ENCODE measurements around the gene HIVEP3. TPM values are rescaled to one million over a fixed set of nuclear protein-coding genes. Genes with fewer than 3 reads are reported as not detected.

Gene HIVEP3
- total RNA-seq, 1 donor from 2014 or later, result 0.37 TPM

- no peaks in the 10 kb centered on the region for H3K36me3 ChIP-seq
- H3K4me2 ChIP-seq, result no peak overlapping the region
- H3K4me3 ChIP-seq, result no peak overlapping the region
- no peaks in the 10 kb centered on the region for H4K20me1 ChIP-seq (ENCODE audit: low read depth)
- H3K27ac Mint-ChIP-seq, result no peak overlapping the region
- no peak overlapping the region for H3K4me3 Mint-ChIP-seq
- H3K27me3 Mint-ChIP-seq (ENCODE audit: insufficient read depth, low read depth), result peaks cover 5% of the 10 kb centered on the region
- H3K4me1 Mint-ChIP-seq, result peaks cover 11% of the 10 kb centered on the region
- H3K79me2 ChIP-seq (ENCODE audit: low read depth), result no peaks in the 10 kb centered on the region
- no peak for DNase-seq (ENCODE audit: low spot score)
- no peaks in the 10 kb centered on the region for H3K36me3 Mint-ChIP-seq
- no peak overlapping the region for H3K9ac ChIP-seq
- no peaks in the 10 kb centered on the region for H3K4me1 ChIP-seq
- H3F3A ChIP-seq (ENCODE audit: low read depth), result no peaks in the 10 kb centered on the region
- H3K9me3 Mint-ChIP-seq, result no peaks in the 10 kb centered on the region
- H2AFZ ChIP-seq (replicated peaks), result no peak overlapping the region
- no peaks in the 10 kb centered on the region for H3K9me3 ChIP-seq (ENCODE audit: low read depth)
- TF ChIP-seq EZH2 (IDR thresholded peaks at IDR 0.05) (no peak), CTCF (IDR thresholded peaks at IDR 0.05) (no peak), EZH2phosphoT487 (IDR thresholded peaks at IDR 0.05) (no peak)
- no peak overlapping the region for H3K27ac ChIP-seq
- H3K27me3 ChIP-seq, result no peaks in the 10 kb centered on the region
These were observed 115.9 kb downstream of the HIVEP3 start for GRCh38 chr1:41802532-41803501.

- Mint-ChIP-seq H3K4me3 (no peak overlapping the region), H3K4me1 (peaks cover 2% of the 10 kb centered on the region), H3K36me3 (no peaks in the 10 kb centered on the region), H3K9me3 (no peaks in the 10 kb centered on the region), H3K27me3 (ENCODE audit: insufficient read depth, low read depth) (no peaks in the 10 kb centered on the region), H3K27ac (no peak overlapping the region)
- Histone ChIP-seq H3K79me2 (ENCODE audit: low read depth) (no peaks in the 10 kb centered on the region), H4K20me1 (ENCODE audit: low read depth) (no peaks in the 10 kb centered on the region), H3K27me3 (no peaks in the 10 kb centered on the region), H3K9ac (no peak overlapping the region), H2AFZ (replicated peaks) (no peak overlapping the region), H3K4me2 (no peak overlapping the region), H3K27ac (no peak overlapping the region), H3K9me3 (ENCODE audit: low read depth) (no peaks in the 10 kb centered on the region), H3K36me3 (no peaks in the 10 kb centered on the region), H3F3A (ENCODE audit: low read depth) (no peaks in the 10 kb centered on the region), H3K4me1 (no peaks in the 10 kb centered on the region), H3K4me3 (no peak overlapping the region)
- TF ChIP-seq EZH2phosphoT487 (IDR thresholded peaks at IDR 0.05), result no peak
- TF ChIP-seq CTCF (IDR thresholded peaks at IDR 0.05), result no peak
- no peak for TF ChIP-seq EZH2 (IDR thresholded peaks at IDR 0.05)
- no peak for DNase-seq (ENCODE audit: low spot score)
These were observed 118.4 kb downstream of the HIVEP3 start for GRCh38 chr1:41800311-41800829.

GRCh38 chr1:41799723-41800122 is 119.0 kb downstream of the HIVEP3 start:
- Mint-ChIP-seq H3K9me3 (no peaks in the 10 kb centered on the region), H3K27me3 (ENCODE audit: insufficient read depth, low read depth) (no peaks in the 10 kb centered on the region), H3K36me3 (no peaks in the 10 kb centered on the region), H3K27ac (no peak overlapping the region), H3K4me3 (no peak overlapping the region), H3K4me1 (peaks cover 2% of the 10 kb centered on the region)
- TF ChIP-seq EZH2phosphoT487 (IDR thresholded peaks at IDR 0.05) (no peak), EZH2 (IDR thresholded peaks at IDR 0.05) (no peak), CTCF (IDR thresholded peaks at IDR 0.05) (no peak)
- no peak for DNase-seq (ENCODE audit: low spot score)
- Histone ChIP-seq H3K9me3 (ENCODE audit: low read depth) (no peaks in the 10 kb centered on the region), H3K9ac (no peak overlapping the region), H3F3A (ENCODE audit: low read depth) (no peaks in the 10 kb centered on the region), H3K4me2 (no peak overlapping the region), H4K20me1 (ENCODE audit: low read depth) (no peaks in the 10 kb centered on the region), H3K27ac (no peak overlapping the region), H3K4me1 (no peaks in the 10 kb centered on the region), H3K27me3 (no peaks in the 10 kb centered on the region), H3K79me2 (ENCODE audit: low read depth) (no peaks in the 10 kb centered on the region), H3K36me3 (no peaks in the 10 kb centered on the region), H2AFZ (replicated peaks) (no peak overlapping the region), H3K4me3 (no peak overlapping the region)
